DOHH2 (cell line): Measurements from ENCODE around the gene SNTN.

Experiments used
- EZH2phosphoT487 ChIP-seq: fragments of 200-600 bp; sonication (generic); IDR thresholded peaks from 2 replicates; pipeline ENCODE4 v1.6.1; 2017; ENCODE audit warnings: borderline replicate concordance, mild to moderate bottlenecking, antibody characterized with exemption, low read length, moderate library complexity, mixed read lengths
- TF ChIP-seq, protein P1 (sequence below): fragments of 200-600 bp; sonication (generic); IDR thresholded peaks from one replicate; pipeline ENCODE4 v1.5.1; 2014; ENCODE audit warnings: antibody characterized with exemption, mild to moderate bottlenecking, low read depth, low read length; ENCODE audit not compliant: poor library complexity, severe bottlenecking

GRCh38 chr3:63709576-63709975, 57.1 kb downstream of the SNTN start:
- TF ChIP-seq, protein P1, sequence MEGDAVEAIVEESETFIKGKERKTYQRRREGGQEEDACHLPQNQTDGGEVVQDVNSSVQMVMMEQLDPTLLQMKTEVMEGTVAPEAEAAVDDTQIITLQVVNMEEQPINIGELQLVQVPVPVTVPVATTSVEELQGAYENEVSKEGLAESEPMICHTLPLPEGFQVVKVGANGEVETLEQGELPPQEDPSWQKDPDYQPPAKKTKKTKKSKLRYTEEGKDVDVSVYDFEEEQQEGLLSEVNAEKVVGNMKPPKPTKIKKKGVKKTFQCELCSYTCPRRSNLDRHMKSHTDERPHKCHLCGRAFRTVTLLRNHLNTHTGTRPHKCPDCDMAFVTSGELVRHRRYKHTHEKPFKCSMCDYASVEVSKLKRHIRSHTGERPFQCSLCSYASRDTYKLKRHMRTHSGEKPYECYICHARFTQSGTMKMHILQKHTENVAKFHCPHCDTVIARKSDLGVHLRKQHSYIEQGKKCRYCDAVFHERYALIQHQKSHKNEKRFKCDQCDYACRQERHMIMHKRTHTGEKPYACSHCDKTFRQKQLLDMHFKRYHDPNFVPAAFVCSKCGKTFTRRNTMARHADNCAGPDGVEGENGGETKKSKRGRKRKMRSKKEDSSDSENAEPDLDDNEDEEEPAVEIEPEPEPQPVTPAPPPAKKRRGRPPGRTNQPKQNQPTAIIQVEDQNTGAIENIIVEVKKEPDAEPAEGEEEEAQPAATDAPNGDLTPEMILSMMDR = no peak
- no peak for TF ChIP-seq EZH2phosphoT487
